Measurements from ENCODE around the gene AFF3.

DNA sequence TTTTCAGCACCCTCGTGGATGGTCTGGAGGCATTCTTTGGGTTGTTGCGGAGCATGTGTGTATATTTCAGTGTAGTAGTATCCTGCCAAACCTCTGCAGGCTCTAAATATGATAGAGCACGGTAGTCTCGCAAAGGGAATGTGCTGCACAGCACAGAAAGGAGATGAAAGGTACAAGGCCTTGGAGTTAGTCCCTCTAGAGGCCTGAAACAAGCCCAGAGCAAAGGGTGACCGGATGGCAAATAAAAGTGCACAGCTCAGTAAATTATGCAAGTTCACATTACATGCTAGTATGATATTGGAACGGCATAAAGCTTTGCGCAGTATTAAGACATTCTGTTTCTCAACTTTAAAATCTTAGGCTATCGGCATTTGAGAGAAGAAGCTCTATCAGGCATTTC is 358.1 kb downstream of the AFF3 start:
- TF ChIP-seq, protein P1, sequence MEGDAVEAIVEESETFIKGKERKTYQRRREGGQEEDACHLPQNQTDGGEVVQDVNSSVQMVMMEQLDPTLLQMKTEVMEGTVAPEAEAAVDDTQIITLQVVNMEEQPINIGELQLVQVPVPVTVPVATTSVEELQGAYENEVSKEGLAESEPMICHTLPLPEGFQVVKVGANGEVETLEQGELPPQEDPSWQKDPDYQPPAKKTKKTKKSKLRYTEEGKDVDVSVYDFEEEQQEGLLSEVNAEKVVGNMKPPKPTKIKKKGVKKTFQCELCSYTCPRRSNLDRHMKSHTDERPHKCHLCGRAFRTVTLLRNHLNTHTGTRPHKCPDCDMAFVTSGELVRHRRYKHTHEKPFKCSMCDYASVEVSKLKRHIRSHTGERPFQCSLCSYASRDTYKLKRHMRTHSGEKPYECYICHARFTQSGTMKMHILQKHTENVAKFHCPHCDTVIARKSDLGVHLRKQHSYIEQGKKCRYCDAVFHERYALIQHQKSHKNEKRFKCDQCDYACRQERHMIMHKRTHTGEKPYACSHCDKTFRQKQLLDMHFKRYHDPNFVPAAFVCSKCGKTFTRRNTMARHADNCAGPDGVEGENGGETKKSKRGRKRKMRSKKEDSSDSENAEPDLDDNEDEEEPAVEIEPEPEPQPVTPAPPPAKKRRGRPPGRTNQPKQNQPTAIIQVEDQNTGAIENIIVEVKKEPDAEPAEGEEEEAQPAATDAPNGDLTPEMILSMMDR (conservative IDR thresholded peaks at IDR 0.05 in 1 of 2, IDR thresholded peaks at IDR 0.05 in 1 of 2; ENCODE audit: extremely low read depth in 1 of 2, insufficient read depth in 1 of 2, low read depth in 1 of 2, low read length in 2 of 2), result no peak
- TF ChIP-seq EZH2 (IDR thresholded peaks at IDR 0.05; ENCODE audit: borderline replicate concordance, low read length), result no peak

Measured in mammary epithelial cell (primary cell).